8988T (cell line): Measurements from ENCODE around the gene BICDL1.

Source experiments
- DNase-seq: peaks from one replicate; pipeline ENCODE4 v3.0.0; 2011

The BICDL1 gene

DNA sequence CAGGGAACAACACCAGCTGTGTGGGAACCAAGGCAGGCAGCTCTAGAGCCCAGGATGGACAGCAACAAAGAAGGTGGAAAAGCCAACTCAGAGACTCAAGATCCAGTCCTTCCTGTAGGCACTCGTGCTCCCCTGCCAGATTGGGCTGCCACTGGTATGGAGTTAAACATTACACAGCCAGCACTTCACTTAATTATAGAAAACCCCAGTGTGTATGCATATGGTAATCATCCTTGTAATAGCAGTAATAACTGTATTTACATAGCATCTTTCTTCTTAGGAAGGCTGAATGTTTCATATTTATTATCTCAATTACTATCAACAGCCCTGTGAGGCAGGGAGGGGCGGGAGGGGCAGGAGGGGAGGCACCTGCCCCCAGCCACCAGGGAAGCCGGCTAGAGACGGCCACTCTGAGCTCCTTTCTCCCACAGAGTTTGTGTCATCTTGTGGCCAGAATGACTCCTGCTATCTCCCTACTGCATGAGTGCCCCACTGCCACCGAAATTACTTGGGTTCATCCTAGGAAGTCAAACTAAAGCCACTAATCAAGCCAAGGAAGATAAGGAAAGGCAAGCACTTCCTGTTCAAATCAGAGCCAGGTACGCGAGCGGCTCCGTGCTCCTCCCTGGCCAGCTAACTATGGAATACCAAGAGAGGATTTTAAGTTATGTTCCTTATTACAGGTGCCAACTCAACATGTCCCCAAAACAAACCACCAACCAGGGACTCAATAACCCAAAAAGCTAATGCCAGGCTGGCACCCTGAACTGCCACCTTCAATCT, 143.2 kb downstream of the BICDL1 start:
- DNase-seq = no peak

DNA sequence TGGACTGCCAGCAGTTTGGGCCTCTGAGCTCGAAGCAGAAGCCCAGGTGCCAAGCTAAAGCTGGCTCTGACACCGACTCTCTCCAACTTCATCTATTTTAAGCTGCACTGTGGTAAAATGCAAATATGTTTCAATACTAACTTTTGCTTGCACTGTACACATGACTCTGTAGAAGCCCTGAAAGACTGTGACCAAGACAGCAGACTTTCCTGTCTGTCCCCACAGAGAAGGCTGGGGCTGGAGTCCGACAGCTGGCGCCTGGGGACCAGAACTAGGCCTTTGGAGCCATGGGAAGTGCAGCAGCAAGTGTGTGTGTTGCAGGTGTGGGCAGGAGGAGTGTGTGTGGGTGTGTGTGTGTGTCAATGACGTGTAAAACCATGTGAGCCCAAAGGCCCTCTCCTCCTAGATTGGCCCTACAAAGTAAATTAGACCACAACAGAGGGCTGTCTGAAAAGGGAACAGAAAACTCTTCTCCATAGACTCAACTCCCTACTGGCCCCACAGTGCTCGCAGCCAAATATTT, 143.9 kb downstream of the BICDL1 start:
- no peak for DNase-seq

- DNase-seq = no peak
Observed at GRCh38 chr12:120134307-120134980, 145.4 kb downstream of the BICDL1 start.

GRCh38 chr12:120136093-120136770, 147.2 kb downstream of the BICDL1 start:
- DNase-seq = no peak

DNA sequence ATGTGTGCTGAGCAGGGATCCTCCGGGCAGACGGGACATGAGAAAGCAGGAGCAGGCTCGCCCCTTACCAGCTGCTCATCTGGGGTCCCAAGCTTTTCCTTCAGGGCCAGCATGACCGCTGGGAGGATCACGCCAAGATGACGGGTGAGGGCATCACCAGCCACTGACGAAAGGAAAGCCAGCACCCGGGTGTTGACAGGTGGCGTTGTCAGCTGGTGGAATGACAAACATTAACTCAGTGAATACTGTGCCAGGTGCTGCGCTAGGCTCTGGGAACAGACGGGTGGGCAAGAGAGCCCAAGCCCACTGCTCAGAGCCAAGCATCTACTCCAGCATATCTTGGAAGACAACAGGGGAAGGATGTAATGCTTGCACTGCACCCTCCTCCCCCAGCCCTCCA, 148.8 kb downstream of the BICDL1 start:
- DNase-seq = no peak

DNA sequence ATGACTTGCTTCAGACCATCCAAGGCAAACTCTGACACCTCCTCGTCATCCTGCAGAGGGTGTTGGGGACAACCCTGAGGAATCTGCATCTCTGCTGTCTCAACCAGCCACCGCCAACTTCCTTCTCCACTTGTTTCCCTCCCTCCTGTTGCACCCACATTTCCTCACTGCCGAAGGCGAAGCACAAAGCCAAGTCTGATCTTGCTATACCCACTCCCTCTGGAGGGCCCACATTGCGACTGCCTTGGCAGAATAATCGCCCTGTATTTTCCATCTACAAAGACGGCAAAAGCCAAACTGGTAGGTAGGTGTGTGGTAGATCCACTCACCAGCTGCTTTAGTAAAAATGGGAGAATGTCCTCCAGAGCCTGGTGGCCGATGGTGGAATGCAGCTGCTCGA, 149.3 kb downstream of the BICDL1 start:
- no peak for DNase-seq

GRCh38 chr12:120139958-120140357, 150.9 kb downstream of the BICDL1 start:
- DNase-seq = no peak

- no peak for DNase-seq
Observed at GRCh38 chr12:120140603-120141002, 151.6 kb downstream of the BICDL1 start.

GRCh38 chr12:120141336-120141735, 152.3 kb downstream of the BICDL1 start:
- DNase-seq = no peak

DNA sequence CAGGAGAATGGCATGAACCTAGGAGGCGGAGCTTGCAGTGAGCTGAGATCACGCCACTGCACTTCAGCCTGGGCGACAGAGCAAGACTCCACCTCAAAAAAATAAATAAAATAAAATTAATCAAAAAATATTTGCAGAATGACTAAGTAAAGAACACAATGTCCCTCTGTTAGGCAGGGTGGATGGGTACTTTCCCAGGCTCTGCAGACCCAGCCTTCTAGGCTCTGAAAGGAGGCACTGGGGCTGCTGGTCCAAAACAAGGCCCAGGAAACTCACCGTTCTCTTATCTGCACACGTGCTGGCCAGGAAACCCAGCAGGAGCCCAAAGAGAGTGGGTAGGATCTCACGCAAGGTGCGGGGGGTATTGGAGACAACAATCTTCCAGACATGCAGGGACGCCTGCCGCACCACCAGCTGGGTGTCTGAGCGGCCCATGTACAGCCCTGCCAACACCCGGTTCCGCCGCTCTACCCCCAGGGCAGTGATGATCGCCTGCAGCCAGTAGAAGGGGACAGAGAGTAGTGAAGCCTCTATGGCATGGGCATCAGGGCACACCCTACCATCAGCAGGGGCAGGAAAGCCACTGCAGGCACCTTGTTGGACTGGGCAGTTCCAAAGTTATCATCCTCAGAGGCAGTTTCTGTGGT, 153.3 kb downstream of the BICDL1 start:
- DNase-seq = no peak
